HepG2 (cell line): ENCODE measurements around the gene TM4SF18. TPM values are rescaled to one million over a fixed set of nuclear protein-coding genes. Genes with fewer than 3 reads are reported as not detected.
A peak's percentile ranks its signal among the peaks of the same experiment; 100 is the strongest.

Source experiments
- EZH2 ChIP-seq: conservative IDR thresholded peaks from 2 replicates; pipeline ENCODE4 v1.6.1; 2012; ENCODE audit warnings: mild to moderate bottlenecking, low read depth, low read length, moderate library complexity
- POLR2AphosphoS5 ChIP-seq: IDR thresholded peaks from 2 replicates; pipeline ENCODE4 v1.6.1; 2012; ENCODE audit warnings: low read depth, low read length
- SIX4 ChIP-seq: sonication (generic); formaldehyde crosslinking; IDR thresholded peaks from 2 replicates; pipeline ENCODE4 v1.4.0; 2020; ENCODE audit warnings: missing genetic modification reagents
- SMAD1 ChIP-seq: sonication (generic); formaldehyde crosslinking; IDR thresholded peaks from 2 replicates; pipeline ENCODE4 v1.4.0; 2020; ENCODE audit warnings: missing genetic modification reagents, low read depth, mild to moderate bottlenecking, borderline replicate concordance
- SMARCE1 ChIP-seq: fragments of 450-650 bp; IDR thresholded peaks from 2 replicates; pipeline ENCODE4 v1.6.1; 2017; ENCODE audit warnings: borderline replicate concordance
- ZNF230 ChIP-seq: sonication (generic); formaldehyde crosslinking; IDR thresholded peaks from 2 replicates; pipeline ENCODE4 v1.4.0; 2020; ENCODE audit warnings: mild to moderate bottlenecking, missing genetic modification reagents
- ZNF253 ChIP-seq: sonication (generic); formaldehyde crosslinking; IDR thresholded peaks from 2 replicates; pipeline ENCODE4 v1.8.0; 2022; ENCODE audit warnings: mild to moderate bottlenecking, missing genetic modification reagents, borderline replicate concordance
- ZNF329 ChIP-seq: sonication (generic); formaldehyde crosslinking; IDR thresholded peaks from 2 replicates; pipeline ENCODE4 v1.9.0; 2021; ENCODE audit warnings: low read depth, mild to moderate bottlenecking, missing genetic modification reagents
- ZNF337 ChIP-seq: sonication (generic); formaldehyde crosslinking; IDR thresholded peaks from 2 replicates; pipeline ENCODE4 v1.5.1; 2020; ENCODE audit warnings: missing genetic modification reagents, low read depth, mild to moderate bottlenecking, borderline replicate concordance
- polyA plus RNA-seq, 8 experiments: library from polyadenylated mRNA; depleted of rRNA in 3 of 8; stranded (reverse) in 7 of 8; unstranded in 1 of 8; fragments of >200 nt; fragmentation: Illumina TruSeq in 4 of 8; extraction: Trizol in 4 of 8; gene quantifications; 2 replicates each; pipeline versions ENCODE4 v1.2.1 to v1.2.3, GENCODE V29; 2011 to 2016; ENCODE audit warnings: low read depth in 4 of 8, missing spikeins in 1 of 8, mixed read lengths in 1 of 8; ENCODE audit not compliant: insufficient read depth in 1 of 8
- total RNA-seq, 5 experiments: library from RNA; depleted of rRNA; stranded (reverse); fragments of >200 nt; fragmentation: Illumina TruSeq; extraction: Trizol; gene quantifications; 2 replicates each; pipeline ENCODE4 v1.2.3, GENCODE V29; 2016; ENCODE audit warnings: low read depth in 1 of 5
- TF ChIP-seq, protein P1 (sequence below): sonication (generic); formaldehyde crosslinking; IDR thresholded peaks from 2 replicates; pipeline ENCODE4 v1.8.1; 2023; ENCODE audit warnings: mild to moderate bottlenecking, inconsistent platforms, moderate library complexity, missing genetic modification reagents, borderline replicate concordance
- TF ChIP-seq, protein P2 (sequence below): sonication (generic); formaldehyde crosslinking; IDR thresholded peaks from 2 replicates; pipeline ENCODE4 v1.9.0; 2021; ENCODE audit warnings: missing genetic modification reagents, borderline replicate concordance
- TF ChIP-seq, protein P3 (sequence below): sonication (generic); formaldehyde crosslinking; IDR thresholded peaks from 2 replicates; pipeline ENCODE4 v1.4.0; 2020; ENCODE audit warnings: mild to moderate bottlenecking, missing genetic modification reagents
- TF ChIP-seq, protein P4 (sequence below): sonication (generic); formaldehyde crosslinking; IDR thresholded peaks from 2 replicates; pipeline ENCODE4 v1.5.1; 2020; ENCODE audit warnings: mild to moderate bottlenecking, moderate library complexity, missing genetic modification reagents

TM4SF18 gene
- total and polyA plus RNA-seq, 2 of the 13 experiments (the other 11 are each of a cell fraction or from before 2014, with no cell fraction given), result 0.15 TPM; not detected in 1

DNA sequence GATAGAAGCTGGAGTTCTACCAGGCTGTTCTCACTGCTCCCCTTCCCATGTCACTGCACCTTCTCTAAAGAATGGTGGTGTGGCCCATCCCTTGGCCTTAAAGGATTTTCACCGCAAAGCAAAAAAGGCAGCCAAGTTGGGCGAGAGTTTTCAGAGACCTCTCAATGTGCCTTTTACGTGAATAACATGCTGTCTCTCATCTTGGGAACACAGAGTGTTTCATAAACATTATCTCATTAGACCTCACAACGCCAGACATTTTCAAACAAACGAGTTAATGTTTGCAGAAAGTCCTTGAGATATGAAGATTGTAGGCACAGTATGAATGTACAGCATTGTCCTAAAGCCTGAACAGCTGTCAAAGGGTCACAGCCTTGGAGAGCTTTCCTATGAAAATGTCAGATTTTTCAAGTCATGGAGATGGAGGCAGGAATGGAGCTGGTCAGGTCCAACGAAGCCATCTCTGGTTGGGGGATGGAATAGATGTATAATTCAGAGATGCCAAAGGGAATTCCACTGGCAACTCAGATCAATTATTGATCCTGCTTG, 22.7 kb upstream of the TM4SF18 start (continued):
- TF ChIP-seq, protein P1, sequence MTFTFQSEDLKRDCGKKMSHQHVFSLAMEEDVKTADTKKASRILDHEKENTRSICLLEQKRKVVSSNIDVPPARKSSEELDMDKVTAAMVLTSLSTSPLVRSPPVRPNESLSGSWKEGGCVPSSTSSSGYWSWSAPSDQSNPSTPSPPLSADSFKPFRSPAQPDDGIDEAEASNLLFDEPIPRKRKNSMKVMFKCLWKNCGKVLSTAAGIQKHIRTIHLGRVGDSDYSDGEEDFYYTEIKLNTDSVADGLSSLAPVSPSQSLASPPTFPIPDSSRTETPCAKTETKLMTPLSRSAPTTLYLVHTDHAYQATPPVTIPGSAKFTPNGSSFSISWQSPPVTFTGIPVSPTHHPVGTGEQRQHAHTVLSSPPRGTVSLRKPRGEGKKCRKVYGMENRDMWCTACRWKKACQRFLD (CRISPR knock-in tag), result peak; percentile 49; the same call in 1 of the 2 replicates
- TF ChIP-seq ZNF329 (CRISPR knock-in tag) (no peak), SIX4 (CRISPR knock-in tag) (peak; percentile 58; the same call in 1 of the 2 replicates), ZNF337 (CRISPR knock-in tag) (peak; percentile 56; the same call in 1 of the 2 replicates), SMAD1 (CRISPR knock-in tag) (no peak), POLR2AphosphoS5 (peak; percentile 59), ZNF253 (CRISPR knock-in tag) (no peak), EZH2 (no peak), SMARCE1 (no peak), ZNF230 (CRISPR knock-in tag) (no peak)
- TF ChIP-seq, protein P2, sequence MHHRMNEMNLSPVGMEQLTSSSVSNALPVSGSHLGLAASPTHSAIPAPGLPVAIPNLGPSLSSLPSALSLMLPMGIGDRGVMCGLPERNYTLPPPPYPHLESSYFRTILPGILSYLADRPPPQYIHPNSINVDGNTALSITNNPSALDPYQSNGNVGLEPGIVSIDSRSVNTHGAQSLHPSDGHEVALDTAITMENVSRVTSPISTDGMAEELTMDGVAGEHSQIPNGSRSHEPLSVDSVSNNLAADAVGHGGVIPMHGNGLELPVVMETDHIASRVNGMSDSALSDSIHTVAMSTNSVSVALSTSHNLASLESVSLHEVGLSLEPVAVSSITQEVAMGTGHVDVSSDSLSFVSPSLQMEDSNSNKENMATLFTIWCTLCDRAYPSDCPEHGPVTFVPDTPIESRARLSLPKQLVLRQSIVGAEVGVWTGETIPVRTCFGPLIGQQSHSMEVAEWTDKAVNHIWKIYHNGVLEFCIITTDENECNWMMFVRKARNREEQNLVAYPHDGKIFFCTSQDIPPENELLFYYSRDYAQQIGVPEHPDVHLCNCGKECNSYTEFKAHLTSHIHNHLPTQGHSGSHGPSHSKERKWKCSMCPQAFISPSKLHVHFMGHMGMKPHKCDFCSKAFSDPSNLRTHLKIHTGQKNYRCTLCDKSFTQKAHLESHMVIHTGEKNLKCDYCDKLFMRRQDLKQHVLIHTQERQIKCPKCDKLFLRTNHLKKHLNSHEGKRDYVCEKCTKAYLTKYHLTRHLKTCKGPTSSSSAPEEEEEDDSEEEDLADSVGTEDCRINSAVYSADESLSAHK (CRISPR knock-in tag), result no peak
- TF ChIP-seq, protein P3, sequence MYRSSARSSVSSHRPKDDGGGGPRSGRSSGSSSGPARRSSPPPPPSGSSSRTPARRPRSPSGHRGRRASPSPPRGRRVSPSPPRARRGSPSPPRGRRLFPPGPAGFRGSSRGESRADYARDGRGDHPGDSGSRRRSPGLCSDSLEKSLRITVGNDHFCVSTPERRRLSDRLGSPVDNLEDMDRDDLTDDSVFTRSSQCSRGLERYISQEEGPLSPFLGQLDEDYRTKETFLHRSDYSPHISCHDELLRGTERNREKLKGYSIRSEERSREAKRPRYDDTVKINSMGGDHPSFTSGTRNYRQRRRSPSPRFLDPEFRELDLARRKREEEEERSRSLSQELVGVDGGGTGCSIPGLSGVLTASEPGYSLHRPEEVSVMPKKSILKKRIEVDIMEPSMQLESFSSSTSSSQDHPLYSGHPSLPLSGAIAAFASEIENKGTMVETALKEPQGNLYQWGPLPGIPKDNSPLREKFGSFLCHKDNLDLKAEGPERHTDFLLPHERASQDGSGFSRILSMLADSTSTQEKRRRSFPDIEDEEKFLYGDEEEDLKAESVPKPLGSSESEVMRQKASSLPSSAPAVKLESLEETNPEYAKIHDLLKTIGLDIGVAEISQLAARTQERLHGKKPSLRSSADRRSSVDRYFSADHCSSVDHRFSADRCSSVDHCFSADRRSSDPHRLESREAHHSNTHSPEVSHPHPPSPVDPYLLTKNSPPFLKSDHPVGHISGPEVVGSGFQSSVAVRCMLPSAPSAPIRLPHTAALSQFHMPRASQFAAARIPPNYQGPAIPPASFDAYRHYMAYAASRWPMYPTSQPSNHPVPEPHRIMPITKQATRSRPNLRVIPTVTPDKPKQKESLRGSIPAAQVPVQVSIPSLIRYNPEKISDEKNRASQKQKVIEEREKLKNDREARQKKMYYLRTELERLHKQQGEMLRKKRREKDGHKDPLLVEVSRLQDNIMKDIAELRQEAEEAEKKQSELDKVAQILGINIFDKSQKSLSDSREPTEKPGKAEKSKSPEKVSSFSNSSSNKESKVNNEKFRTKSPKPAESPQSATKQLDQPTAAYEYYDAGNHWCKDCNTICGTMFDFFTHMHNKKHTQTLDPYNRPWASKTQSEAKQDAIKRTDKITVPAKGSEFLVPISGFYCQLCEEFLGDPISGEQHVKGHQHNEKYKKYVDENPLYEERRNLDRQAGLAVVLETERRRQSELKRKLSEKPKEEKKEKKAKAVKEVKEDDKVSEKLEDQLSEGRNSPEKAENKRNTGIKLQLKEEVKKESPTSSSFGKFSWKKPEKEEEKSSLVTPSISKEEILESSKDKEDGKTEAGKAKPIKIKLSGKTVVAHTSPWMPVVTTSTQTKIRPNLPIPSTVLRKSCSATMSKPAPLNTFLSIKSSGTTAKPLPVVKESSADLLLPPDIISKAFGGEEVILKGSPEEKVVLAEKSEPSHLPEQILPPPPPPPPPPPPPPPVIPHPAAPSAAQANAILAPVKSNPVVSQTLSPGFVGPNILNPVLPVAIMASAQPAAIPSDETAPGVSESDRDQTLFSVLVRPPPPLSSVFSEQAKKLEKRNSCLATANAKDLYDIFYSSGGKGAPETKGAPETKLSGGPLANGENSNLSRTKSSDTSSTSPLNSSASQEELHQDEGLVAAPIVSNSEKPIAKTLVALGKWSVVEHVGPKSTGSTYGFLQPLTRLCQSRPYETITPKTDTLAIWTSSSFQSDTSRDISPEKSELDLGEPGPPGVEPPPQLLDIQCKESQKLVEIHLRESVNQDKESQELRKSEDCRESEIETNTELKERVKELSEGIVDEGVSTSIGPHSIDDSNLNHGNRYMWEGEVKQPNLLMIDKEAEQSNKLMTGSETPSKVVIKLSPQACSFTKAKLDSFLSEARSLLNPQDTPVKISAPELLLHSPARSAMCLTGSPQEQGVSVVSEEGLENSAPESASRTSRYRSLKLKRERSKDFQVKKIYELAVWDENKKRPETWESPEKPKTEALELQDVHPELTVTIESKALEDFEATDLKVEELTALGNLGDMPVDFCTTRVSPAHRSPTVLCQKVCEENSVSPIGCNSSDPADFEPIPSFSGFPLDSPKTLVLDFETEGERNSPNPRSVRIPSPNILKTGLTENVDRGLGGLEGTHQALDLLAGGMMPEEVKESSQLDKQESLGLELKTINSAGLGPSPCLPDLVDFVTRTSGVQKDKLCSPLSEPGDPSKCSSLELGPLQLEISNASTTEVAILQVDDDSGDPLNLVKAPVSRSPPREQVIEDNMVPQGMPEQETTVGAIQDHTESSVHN (CRISPR knock-in tag), result 0 out of 2 replicates have a peak, but pooled peaks have one; percentile 54
- TF ChIP-seq, protein P4, sequence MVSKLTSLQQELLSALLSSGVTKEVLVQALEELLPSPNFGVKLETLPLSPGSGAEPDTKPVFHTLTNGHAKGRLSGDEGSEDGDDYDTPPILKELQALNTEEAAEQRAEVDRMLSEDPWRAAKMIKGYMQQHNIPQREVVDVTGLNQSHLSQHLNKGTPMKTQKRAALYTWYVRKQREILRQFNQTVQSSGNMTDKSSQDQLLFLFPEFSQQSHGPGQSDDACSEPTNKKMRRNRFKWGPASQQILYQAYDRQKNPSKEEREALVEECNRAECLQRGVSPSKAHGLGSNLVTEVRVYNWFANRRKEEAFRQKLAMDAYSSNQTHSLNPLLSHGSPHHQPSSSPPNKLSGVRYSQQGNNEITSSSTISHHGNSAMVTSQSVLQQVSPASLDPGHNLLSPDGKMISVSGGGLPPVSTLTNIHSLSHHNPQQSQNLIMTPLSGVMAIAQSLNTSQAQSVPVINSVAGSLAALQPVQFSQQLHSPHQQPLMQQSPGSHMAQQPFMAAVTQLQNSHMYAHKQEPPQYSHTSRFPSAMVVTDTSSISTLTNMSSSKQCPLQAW (CRISPR knock-in tag), result peak; percentile 82; the same call in 1 of the 2 replicates
